Measurements from ENCODE around the gene LIN7B. TPM values are rescaled to one million over a fixed set of nuclear protein-coding genes. Genes with fewer than 3 reads are reported as not detected.
A peak's percentile ranks its signal among the peaks of the same experiment; 100 is the strongest.
"Not testable (repeated sequence)": the region's sequence is repeated elsewhere in the genome, so short reads cannot be mapped to it uniquely, and the experiment has no call there.

Gene LIN7B
- total and polyA plus RNA-seq, 3 experiments from 2014 or later: 4.0 to 8.1 (median 5.1) TPM

DNA sequence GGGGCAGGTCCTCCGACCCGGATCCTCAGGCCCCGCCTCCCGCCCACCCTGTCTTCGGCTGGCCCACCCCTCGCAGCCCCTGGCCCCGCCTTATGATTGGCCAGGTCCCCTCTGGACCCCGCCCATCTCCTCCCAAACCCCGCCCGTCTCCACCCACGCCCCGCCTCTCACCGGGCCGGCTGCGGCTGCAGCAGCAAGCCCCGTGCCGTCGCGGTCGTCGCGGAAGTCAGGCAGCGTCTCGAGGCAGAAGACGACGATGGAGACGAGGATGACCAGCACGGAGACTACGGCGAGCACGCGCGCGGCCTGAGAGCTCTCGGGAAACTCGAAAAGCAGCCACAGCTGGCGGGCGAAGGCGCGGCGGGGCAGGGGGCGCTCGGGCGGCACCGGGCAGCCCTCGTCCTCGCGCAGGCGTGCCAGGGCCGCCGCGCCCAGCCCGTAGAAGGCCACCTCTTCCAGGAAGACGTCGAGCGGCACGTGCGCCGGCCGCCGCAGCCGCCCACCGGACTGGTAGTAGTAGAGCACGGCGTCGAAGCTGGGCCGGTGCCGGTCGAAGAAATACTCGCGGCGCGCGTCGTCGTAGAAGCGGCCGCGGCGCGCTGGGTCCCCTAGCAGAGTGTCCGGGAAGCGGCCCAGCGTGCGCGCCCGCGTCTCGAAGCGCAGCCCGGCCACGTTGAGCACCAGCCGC is 42.2 kb upstream of the LIN7B start:
- Mint-ChIP-seq H3K27ac (no peak overlapping the region), H3K4me3 (no peak overlapping the region), H3K9me3 (peaks cover 0 to 3% (median 2%) of the 10 kb centered on the region in 5 donors), H3K27me3 (peaks cover 61 to 74% of the 10 kb centered on the region in 2 donors), H3K4me1 (peaks cover 10 to 15% (median 10%) of the 10 kb centered on the region in 3 donors), H3K36me3 (peaks cover 0 to 7% (median 5%) of the 10 kb centered on the region in 3 donors)
- no peak overlapping the region for H3K27ac ChIP-seq (ENCODE audit: low read depth, low read length)
- peaks cover 19% of the 10 kb centered on the region for H3K27me3 ChIP-seq (ENCODE audit: insufficient read depth, low read length, poor library complexity, severe bottlenecking)
- ChIA-PET POLR2A (no interaction called here), CTCF (no interaction called here)
- H3K4me1 ChIP-seq (ENCODE audit: insufficient read depth, low read length): no peaks in the 10 kb centered on the region
- H3K36me3 ChIP-seq (ENCODE audit: insufficient read depth, low read length): no peaks in the 10 kb centered on the region
- DNase-seq: no peak
- H3K9me3 ChIP-seq (ENCODE audit: low read length): no peaks in the 10 kb centered on the region
- no peak overlapping the region for H3K4me3 ChIP-seq (ENCODE audit: low read length)

DNA sequence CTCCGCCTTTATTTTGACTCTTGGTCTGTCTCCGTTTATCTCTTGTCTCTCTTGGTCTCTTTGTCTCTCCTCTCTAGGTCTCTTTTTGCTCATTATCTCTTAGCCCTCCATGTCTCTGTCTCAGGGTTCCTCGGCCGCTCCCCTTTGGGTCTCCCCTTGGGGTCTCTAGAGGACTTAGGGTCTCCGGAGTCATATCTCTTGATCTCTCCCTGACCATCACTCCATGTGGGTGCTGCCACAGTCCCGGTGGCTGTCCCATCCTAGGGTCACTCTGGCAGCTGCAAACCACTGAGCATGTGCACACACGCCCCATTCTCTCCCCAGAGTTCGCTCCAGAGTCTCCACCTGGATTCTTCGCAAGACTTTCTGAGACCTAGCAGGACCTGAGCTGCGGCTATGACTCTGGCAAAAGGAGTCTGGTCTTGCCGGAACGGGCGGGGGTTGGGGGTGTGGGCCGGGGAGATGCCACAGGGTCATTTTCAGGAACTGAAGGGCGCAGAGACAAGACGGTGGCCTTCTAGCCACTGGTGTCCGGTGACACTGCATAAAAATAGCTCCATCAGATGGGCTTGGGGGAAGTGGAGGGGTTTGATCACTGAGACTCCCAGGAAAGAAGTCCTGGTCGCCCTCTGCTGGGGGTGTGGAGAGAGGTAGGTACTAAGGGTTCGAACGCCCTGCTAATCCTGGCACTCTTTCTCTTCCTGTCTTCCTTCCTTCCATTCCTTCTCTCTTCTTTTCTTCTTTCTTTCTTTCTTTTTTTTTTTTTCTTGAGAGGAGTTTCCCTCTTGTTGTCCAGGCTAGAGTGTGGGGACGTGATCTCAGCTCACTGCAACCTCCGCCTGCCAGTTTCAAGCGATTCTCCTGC is 40.4 kb upstream of the LIN7B start:
- H3K36me3 Mint-ChIP-seq: peaks cover 0 to 7% (median 5%) of the 10 kb centered on the region in 3 donors
- ChIA-PET POLR2A (interaction anchor here (0.6 kb wide), 1 partner anchor 528 kb away, joined by 5 read pairs; no protein-coding TSS in a partner anchor), CTCF (interaction anchor here (0.6 to 1.3 kb wide), 3 partner anchors 59 to 73 kb away, joined by 3 read pairs; no protein-coding TSS in a partner anchor)
- peak overlapping the region in 4 of 7 donors; percentile 0 to 64 (median 26) for H3K4me3 Mint-ChIP-seq
- Histone ChIP-seq H3K27ac (ENCODE audit: low read depth, low read length) (peak overlapping the region; percentile 11), H3K4me3 (ENCODE audit: low read length) (no peak overlapping the region), H3K36me3 (ENCODE audit: insufficient read depth, low read length) (no peaks in the 10 kb centered on the region), H3K9me3 (ENCODE audit: low read length) (no peaks in the 10 kb centered on the region), H3K4me1 (ENCODE audit: insufficient read depth, low read length) (no peaks in the 10 kb centered on the region), H3K27me3 (ENCODE audit: insufficient read depth, low read length, poor library complexity, severe bottlenecking) (peaks cover 18% of the 10 kb centered on the region)
- peaks cover 54 to 66% of the 10 kb centered on the region in 2 donors for H3K27me3 Mint-ChIP-seq
- H3K4me1 Mint-ChIP-seq: peaks cover 10 to 15% (median 10%) of the 10 kb centered on the region in 3 donors
- H3K27ac Mint-ChIP-seq: peak overlapping the region in 3 of 8 donors; percentile 1 to 65 (median 50)
- H3K9me3 Mint-ChIP-seq: peaks cover 0 to 3% (median 0%) of the 10 kb centered on the region in 5 donors
- no peak for DNase-seq

GRCh38 chr19:49074869-49075268 is 39.3 kb upstream of the LIN7B start:
- not testable (repeated sequence) for H3K4me1 ChIP-seq (ENCODE audit: insufficient read depth, low read length); H3K36me3 ChIP-seq (ENCODE audit: insufficient read depth, low read length); H3K27ac ChIP-seq (ENCODE audit: low read depth, low read length); H3K9me3 Mint-ChIP-seq; DNase-seq; H3K4me3 Mint-ChIP-seq; H3K36me3 Mint-ChIP-seq; H3K4me3 ChIP-seq (ENCODE audit: low read length); H3K9me3 ChIP-seq (ENCODE audit: low read length)
- ChIA-PET POLR2A (interaction anchor here (0.6 kb wide), 1 partner anchor 527 kb away, joined by 5 read pairs; no protein-coding TSS in a partner anchor), CTCF (interaction anchor here (1.3 kb wide), 1 partner anchor 62 kb away, joined by 3 read pairs; no protein-coding TSS in a partner anchor)
- H3K27me3 ChIP-seq (ENCODE audit: insufficient read depth, low read length, poor library complexity, severe bottlenecking): peaks cover 14% of the 10 kb centered on the region
- Mint-ChIP-seq H3K27ac (peak overlapping the region in 1 of 8 donors; percentile 58), H3K27me3 (peaks cover 44 to 54% of the 10 kb centered on the region in 2 donors), H3K4me1 (peaks cover 10 to 15% (median 10%) of the 10 kb centered on the region in 3 donors)

- Histone ChIP-seq H3K9me3 (ENCODE audit: low read length) (no peaks in the 10 kb centered on the region), H3K4me3 (ENCODE audit: low read length) (no peak overlapping the region), H3K4me1 (ENCODE audit: insufficient read depth, low read length) (peaks cover 4% of the 10 kb centered on the region), H3K36me3 (ENCODE audit: insufficient read depth, low read length) (no peaks in the 10 kb centered on the region), H3K27ac (ENCODE audit: low read depth, low read length) (no peak overlapping the region), H3K27me3 (ENCODE audit: insufficient read depth, low read length, poor library complexity, severe bottlenecking) (no peaks in the 10 kb centered on the region)
- H3K36me3 Mint-ChIP-seq: peaks cover 0 to 3% (median 0%) of the 10 kb centered on the region in 3 donors
- CTCF ChIA-PET: no interaction called here
- H3K9me3 Mint-ChIP-seq: peaks cover 0 to 2% (median 0%) of the 10 kb centered on the region in 5 donors
- H3K27me3 Mint-ChIP-seq: peaks cover 15 to 20% of the 10 kb centered on the region in 2 donors
- peaks cover 6 to 13% (median 12%) of the 10 kb centered on the region in 3 donors for H3K4me1 Mint-ChIP-seq
- no peak for DNase-seq
- H3K4me3 Mint-ChIP-seq: peak overlapping the region in 1 of 7 donors; percentile 19
- peak overlapping the region in 1 of 8 donors; percentile 34 for H3K27ac Mint-ChIP-seq
- POLR2A ChIA-PET: no interaction called here
These were observed 33.8 kb upstream of the LIN7B start for GRCh38 chr19:49080392-49080791.

DNA sequence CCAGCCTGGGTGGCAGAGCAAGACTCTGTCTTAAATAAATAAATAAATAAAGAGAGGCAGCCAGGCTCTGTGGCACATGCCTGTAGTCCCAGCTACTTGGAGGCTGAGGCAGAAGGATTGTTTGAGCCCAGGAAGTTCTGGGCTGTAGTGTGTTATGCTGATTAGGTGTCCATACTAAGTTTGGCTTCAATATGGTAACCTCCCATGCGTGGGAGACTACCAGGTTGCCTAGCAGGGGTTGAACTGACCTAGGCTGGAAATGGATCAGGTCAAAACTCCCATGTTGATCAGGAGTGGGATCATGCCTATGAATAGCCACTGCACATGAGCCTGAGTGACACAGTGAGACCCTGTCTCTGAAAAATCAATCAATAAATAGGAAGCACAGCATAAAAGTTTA is 32.9 kb upstream of the LIN7B start:
- ChIA-PET CTCF (no interaction called here), POLR2A (interaction anchor here (0.7 kb wide), 1 partner anchor 66 kb away, joined by 7 read pairs; no protein-coding TSS in a partner anchor)
- DNase-seq: no peak
- Histone ChIP-seq H3K9me3 (ENCODE audit: low read length) (no peaks in the 10 kb centered on the region), H3K36me3 (ENCODE audit: insufficient read depth, low read length) (no peaks in the 10 kb centered on the region), H3K27ac (ENCODE audit: low read depth, low read length) (no peak overlapping the region), H3K4me3 (ENCODE audit: low read length) (no peak overlapping the region), H3K4me1 (ENCODE audit: insufficient read depth, low read length) (peaks cover 9% of the 10 kb centered on the region), H3K27me3 (ENCODE audit: insufficient read depth, low read length, poor library complexity, severe bottlenecking) (no peaks in the 10 kb centered on the region)
- peak overlapping the region in 1 of 7 donors; percentile 29 for H3K4me3 Mint-ChIP-seq
- H3K4me1 Mint-ChIP-seq: peaks cover 11 to 18% (median 17%) of the 10 kb centered on the region in 3 donors
- peaks cover 0 to 11% (median 0%) of the 10 kb centered on the region in 3 donors for H3K36me3 Mint-ChIP-seq
- peaks cover 14 to 15% of the 10 kb centered on the region in 2 donors for H3K27me3 Mint-ChIP-seq
- H3K9me3 Mint-ChIP-seq: peaks cover 0 to 2% (median 0%) of the 10 kb centered on the region in 5 donors
- no peak overlapping the region for H3K27ac Mint-ChIP-seq

- H3K4me1 Mint-ChIP-seq: peaks cover 27 to 43% (median 40%) of the 10 kb centered on the region in 3 donors
- ChIA-PET CTCF (interaction anchor here (0.9 kb wide), 1 partner anchor 13 kb away, joined by 4 read pairs; no protein-coding TSS in a partner anchor), POLR2A (no interaction called here)
- H3K9me3 ChIP-seq (ENCODE audit: low read length): no peaks in the 10 kb centered on the region
- peak overlapping the region; percentile 82 for H3K27ac ChIP-seq (ENCODE audit: low read depth, low read length)
- peaks cover 8 to 11% of the 10 kb centered on the region in 2 donors for H3K27me3 Mint-ChIP-seq
- H3K4me3 Mint-ChIP-seq: peak overlapping the region; percentile 92 to 96 (median 96)
- DNase-seq: no peak
- peak overlapping the region; percentile 99 for H3K4me3 ChIP-seq (ENCODE audit: low read length)
- H3K27ac Mint-ChIP-seq: peak overlapping the region; percentile 87 to 97 (median 93)
- H3K27me3 ChIP-seq (ENCODE audit: insufficient read depth, low read length, poor library complexity, severe bottlenecking): no peaks in the 10 kb centered on the region
- H3K4me1 ChIP-seq (ENCODE audit: insufficient read depth, low read length): peaks cover 24% of the 10 kb centered on the region
- H3K9me3 Mint-ChIP-seq: peaks cover 0 to 2% (median 0%) of the 10 kb centered on the region in 5 donors
- peaks cover 6 to 31% (median 6%) of the 10 kb centered on the region in 3 donors for H3K36me3 Mint-ChIP-seq
- H3K36me3 ChIP-seq (ENCODE audit: insufficient read depth, low read length): peaks cover 13% of the 10 kb centered on the region
These were observed 29.8 kb upstream of the LIN7B start for GRCh38 chr19:49084206-49085019.
